HG03469 (cell line): ENCODE data around the gene CLEC16A.
A peak's percentile ranks its signal among the peaks of the same experiment; 100 is the strongest.
"Not testable (repeated sequence)": the region's sequence is repeated elsewhere in the genome, so short reads cannot be mapped to it uniquely, and the experiment has no call there.

Experiments used
- ATAC-seq: cut with Tn5 transposase; IDR thresholded peaks from one replicate; pipeline ENCODE4 v1.9.1; 2021; ENCODE audit warnings: mild to moderate bottlenecking, moderate library complexity, moderate number of reproducible peaks; ENCODE audit not compliant: unreplicated experiment

Gene CLEC16A

DNA sequence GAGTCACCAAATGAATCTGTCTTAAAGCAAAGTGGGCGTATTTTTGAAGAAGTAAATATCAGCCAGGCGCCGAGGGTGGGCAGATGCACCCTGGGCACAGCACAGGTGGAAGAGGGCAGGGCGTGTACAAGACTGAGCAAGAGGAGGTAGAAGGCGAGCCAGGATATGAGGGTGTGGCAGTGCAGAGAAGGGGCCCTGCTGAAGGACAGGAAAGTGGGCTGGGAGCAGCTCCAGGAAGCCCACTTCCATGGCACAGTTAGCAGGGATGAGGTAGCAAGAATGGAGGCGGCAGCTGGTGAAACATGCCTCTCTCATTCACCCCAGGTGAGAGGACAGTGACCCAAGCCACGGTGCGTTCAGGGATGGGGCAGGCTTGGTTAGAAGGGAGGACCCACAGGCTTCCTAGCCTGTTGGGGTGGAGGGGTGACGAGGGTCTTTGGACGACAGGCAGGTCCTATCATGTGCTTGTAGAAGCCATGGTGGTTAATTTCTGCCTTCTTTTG lies 149.3 kb downstream of the CLEC16A start:
- no peak for ATAC-seq

DNA sequence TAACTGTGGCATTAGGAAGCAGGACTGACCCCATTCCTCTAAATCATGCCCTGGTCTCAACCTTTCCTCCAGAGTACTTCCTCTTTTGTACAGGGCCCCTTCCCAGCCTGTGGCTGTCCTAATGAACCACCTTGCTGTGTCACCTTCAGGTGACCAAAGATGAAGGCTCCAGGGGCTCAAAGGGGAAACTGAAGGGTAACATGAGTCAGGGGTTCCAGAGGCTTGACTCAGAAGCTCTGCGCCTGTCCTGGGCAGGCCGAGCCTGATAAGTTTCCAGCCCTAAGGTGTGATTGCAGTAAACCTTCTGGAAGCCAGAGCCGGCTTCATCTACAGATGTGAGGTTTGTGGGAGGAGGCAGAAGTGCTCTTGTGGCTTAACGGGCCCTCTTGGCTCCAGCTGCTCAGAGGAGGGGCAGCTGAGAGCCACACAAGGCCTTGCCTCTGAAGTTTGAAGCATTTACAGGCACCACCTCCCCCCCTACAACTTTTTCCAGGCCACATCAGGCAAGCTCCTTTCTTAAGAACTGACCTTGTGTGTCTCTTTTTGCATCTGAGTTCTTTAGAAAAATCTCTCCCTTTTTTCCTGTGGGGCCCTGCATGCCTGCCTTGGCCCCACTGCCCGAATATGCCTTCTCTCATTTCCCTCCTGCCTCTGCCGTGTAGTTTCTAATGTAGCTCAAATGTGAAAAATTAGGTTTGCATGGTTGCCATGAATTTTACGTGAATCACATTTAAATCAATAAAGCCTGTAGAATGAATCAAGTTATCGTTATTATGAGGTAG lies 149.9 kb downstream of the CLEC16A start:
- ATAC-seq = peak; percentile 55

DNA sequence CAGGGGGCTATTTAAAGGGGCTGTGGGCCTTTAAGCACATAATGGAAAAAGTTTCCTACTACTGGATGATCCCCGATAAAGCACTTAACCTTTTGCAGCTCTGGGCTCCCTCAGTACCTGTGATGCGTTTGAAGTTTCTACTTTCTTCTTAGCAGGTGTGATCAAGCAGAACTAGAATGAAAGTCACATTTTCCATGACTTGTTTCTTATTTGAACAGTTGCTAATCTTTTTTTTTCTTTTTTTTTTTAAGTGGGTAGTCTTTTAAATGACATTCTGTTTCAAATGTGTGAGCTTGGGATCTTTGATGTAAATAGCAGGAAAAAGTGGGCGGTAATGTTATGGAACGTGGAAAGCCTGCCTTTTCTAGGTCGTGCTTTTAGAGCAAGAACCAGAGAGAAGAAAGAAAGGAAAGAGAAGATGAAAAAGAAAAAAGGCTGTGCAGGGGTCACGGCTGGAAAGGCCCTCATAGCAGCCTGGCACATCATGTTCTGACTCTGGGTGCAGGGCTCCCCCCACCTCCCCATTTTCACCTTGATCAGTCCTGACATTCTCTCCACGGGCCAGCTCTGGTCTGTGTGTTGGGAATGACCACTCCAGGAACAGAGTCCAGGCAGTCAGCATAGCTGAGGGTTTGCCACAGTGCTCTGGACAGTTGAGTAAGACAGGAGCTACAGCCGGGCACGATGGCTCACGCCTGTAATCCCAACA lies 150.6 kb downstream of the CLEC16A start:
- no peak for ATAC-seq

DNA sequence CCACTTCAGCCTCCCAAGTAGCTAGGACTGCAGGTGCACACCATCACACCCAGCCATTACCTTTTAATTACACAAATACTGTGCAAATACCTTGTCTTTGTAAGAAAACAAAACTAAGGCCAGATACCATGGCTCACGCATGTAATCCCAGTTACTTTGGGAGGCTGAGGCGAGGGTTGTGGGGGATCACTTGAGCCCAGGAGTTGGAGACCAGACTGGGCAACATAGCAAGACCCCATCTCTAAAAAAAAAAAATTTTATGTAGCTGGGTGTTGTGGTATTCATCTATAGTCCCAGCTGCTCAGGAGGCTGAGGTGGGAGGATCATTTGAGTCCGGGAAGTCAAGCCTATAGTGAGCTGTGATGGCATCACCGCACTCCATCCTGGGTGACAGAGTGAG lies 151.6 kb downstream of the CLEC16A start:
- ATAC-seq = no peak

GRCh38 chr16:11097094-11097786 lies 152.9 kb downstream of the CLEC16A start:
- ATAC-seq = no peak

DNA sequence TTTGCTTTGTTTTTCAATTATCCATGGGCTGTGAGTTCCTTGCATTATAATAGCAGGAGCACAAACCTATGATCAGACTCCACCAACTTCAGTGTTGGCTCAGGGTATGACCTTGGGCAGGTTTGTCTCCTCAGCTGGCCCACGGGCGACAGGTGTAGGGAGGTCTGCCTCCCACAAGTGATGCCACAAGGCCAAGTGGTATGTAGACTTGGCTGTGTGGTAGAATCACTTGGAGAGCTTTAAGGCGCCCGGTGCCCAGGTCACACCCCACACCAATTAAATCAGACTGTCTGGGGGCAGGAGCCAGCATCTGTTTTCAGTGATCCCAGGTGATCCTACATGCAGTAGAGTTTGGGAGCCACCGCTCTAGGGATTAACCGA lies 153.4 kb downstream of the CLEC16A start:
- ATAC-seq = no peak

GRCh38 chr16:11098601-11099390 lies 154.4 kb downstream of the CLEC16A start:
- ATAC-seq = no peak

- ATAC-seq = no peak
These were observed 155.4 kb downstream of the CLEC16A start for GRCh38 chr16:11099672-11100205.

GRCh38 chr16:11100239-11100750 lies 155.9 kb downstream of the CLEC16A start:
- ATAC-seq = no peak

- no peak for ATAC-seq
These were observed 156.9 kb downstream of the CLEC16A start for GRCh38 chr16:11101283-11101682.

DNA sequence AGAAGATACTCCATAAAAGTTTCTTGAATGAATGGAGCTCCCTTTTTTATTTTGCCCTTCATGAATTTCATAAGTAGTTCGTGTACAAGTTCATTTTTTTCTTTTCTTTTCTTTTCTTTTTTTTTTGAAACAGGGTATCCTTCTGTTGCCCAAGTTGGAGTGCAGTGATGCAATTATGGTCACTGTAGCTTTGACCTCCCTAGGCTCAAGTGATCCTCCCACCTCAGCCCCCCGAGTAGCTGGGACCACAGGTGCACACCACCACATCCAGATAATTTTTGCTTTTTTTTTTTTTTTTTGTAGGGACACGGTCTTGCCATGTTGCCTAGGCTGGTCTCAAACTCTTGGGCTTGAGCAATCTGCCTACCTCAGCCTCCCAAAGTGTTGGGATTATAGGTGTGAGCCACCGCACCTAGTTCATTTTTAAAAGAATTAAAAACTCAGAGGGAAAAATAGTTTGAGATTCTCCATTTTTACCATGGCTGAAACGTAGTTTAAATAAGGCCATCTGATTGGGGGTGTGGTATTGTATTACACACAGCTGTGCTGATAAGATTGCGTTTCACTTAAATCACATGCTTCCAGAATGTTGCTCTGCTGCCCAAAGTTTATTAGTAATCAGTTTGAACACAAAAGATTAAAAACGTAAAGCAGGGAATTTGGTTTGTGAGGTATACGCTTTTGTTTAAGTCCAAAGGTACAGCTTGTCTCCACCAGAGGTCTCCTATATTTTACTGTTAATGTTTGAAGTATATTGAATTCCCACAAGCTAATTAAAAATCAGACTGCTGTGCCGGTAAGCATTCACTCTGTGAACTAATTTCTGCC lies 157.5 kb downstream of the CLEC16A start:
- no peak for ATAC-seq

- ATAC-seq = no peak
These were observed 158.1 kb downstream of the CLEC16A start for GRCh38 chr16:11102523-11102898.

DNA sequence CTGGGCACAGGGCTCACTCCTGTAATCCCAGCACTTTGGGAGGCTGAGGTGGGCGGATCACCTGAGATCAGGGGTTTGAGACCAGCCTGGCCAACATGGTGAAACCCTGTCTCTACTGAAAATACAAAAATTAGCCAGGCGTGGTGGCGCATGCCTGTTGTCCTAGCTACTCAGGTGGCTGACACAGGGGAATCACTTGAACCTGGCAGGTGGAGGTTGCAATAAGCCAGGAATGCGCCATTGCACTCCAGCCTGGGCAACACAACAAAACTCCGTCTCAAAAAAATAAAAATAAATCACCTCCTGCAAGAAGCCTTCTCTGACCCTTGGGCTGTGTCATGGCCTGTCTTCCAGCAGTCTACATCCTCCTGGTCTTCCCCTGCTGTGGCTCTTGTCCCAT lies 158.9 kb downstream of the CLEC16A start:
- not testable (repeated sequence) for ATAC-seq

DNA sequence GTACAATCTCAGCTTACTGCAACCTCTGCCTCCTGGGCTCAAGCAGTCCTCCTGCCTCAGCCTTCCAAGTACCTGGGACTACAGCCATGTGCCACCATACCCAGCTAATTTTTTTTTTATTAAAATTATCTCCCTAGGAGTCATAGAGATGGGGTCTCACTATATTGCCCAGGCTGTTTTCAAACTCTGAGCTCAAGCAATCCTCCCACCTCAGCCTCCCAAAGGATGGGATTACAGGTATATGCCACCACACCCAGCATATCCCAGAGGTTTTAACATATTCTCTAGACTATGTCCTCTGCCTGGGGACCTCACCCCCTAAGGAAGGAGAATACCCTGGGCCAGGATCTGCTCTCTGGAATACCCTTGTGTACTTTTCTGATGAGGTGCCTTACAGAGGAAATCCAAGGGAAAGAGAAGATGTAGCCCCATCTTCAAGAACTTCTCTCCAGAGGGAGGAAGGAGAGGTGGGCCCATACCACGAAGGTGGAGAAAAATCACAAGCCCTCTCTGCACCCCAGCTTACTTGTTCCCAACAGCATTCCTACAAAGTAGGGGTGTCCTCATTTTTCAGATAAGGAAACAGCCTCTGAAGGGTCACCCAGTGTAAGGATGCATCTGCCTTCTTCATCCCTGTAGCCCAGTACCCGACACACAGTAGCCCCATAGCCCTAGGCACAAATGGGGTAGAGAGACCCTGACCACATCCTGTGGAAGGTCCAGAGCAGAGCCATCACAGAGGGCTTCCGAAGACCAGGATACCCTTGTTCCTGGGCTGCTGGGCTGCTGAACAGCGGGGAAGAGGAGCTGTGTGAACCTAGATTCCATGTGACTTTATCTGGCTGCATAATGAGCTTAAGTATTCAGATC lies 160.0 kb downstream of the CLEC16A start:
- no peak for ATAC-seq

- peak; percentile 43 for ATAC-seq
These were observed 160.9 kb downstream of the CLEC16A start for GRCh38 chr16:11105038-11105903.

GRCh38 chr16:11106726-11107125 lies 162.4 kb downstream of the CLEC16A start:
- no peak for ATAC-seq

DNA sequence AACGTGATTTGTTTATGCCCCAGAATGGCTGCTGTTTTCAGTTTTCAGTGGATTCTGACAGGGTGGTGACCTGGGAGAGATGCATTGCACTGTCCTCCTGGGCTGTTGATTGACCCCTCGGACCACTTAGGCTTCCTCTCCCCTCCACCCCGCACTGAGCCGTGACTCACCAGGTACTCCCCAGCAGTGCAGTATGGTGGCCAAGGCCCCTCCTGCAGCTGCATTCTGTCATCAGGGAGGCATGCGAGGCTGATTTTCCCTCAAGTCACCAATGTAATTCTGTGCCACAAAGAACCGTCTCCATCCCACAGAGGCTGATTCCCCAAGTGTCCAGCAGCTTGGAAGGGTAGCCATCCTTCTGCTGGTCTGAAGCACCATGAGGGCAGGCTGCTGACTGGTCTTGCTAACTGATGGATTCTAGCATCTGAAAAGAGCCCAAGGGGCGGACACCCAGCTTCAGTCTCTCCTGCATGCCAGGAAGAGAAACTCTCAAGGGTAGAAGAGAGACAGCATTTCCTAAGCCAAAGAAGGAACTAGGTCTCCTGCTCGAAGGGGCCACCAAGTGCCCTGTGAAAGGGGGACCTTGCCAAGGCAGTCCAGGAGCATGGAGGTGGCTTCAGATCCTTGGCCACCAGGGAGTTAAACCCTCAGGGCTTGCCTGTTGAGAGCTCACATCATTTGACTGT lies 163.6 kb downstream of the CLEC16A start:
- no peak for ATAC-seq
